HG03280 (cell line): ENCODE results near the gene SLC34A1.
A peak's percentile ranks its signal among the peaks of the same experiment; 100 is the strongest.

Source experiments
- ATAC-seq: cut with Tn5 transposase; IDR thresholded peaks from one replicate; pipeline ENCODE4 v1.9.1; 2021; ENCODE audit warnings: mild to moderate bottlenecking, moderate library complexity; ENCODE audit not compliant: unreplicated experiment

SLC34A1 gene

GRCh38 chr5:177443144-177443983, 59.1 kb downstream of the SLC34A1 start:
- no peak for ATAC-seq

GRCh38 chr5:177444106-177445051, 60.1 kb downstream of the SLC34A1 start:
- ATAC-seq: no peak

- ATAC-seq: no peak
These were observed 61.0 kb downstream of the SLC34A1 start for GRCh38 chr5:177445052-177445916.

- no peak for ATAC-seq
These were observed 61.6 kb downstream of the SLC34A1 start for GRCh38 chr5:177445917-177446199.

- ATAC-seq: peak; percentile 57
These were observed 62.2 kb downstream of the SLC34A1 start, which contains the start of gene PRR7 for GRCh38 chr5:177446200-177447065. Gene PRR7 (plus strand): TSS chr5:177446814. CDS start chr5:177455068, 8,254 bp downstream.

GRCh38 chr5:177447066-177447610, 62.9 kb downstream of the SLC34A1 start:
- ATAC-seq: peak; percentile 42

- no peak for ATAC-seq
These were observed 63.5 kb downstream of the SLC34A1 start for GRCh38 chr5:177447611-177448243.
